Stomach (tissue), 4 donors: ENCODE measurements around the gene POLR3B.

Experiments
- EP300 ChIP-seq: sonication (generic); formaldehyde crosslinking; IDR thresholded peaks from one replicate; pipeline ENCODE4 v1.6.1; 2017; ENCODE audit warnings: antibody characterized with exemption
- POLR2A ChIP-seq, 4 donors: fragments of 450-650 bp; IDR thresholded peaks; one replicate each; pipeline ENCODE4 v1.6.1; 2016; ENCODE audit warnings: antibody characterized with exemption in 4 of 4, control low read depth in 2 of 4, mild to moderate bottlenecking in 1 of 4, moderate library complexity in 1 of 4
- POLR2AphosphoS5 ChIP-seq, 3 donors: sonication (generic); formaldehyde crosslinking; IDR thresholded peaks; one replicate each; pipeline ENCODE4 v1.6.1; 2016; ENCODE audit warnings: antibody characterized with exemption in 3 of 3
- TF ChIP-seq, protein P1 (sequence below), 7 experiments: fragments of 450-650 bp in 4 of 7; fragments of 200-600 bp in 3 of 7; sonication (generic) in 3 of 7; IDR thresholded peaks; one replicate each; pipeline ENCODE4 v1.5.1; 2016 to 2019; ENCODE audit warnings: antibody characterized with exemption in 7 of 7, control low read depth in 2 of 7, mild to moderate bottlenecking in 1 of 7

DNA sequence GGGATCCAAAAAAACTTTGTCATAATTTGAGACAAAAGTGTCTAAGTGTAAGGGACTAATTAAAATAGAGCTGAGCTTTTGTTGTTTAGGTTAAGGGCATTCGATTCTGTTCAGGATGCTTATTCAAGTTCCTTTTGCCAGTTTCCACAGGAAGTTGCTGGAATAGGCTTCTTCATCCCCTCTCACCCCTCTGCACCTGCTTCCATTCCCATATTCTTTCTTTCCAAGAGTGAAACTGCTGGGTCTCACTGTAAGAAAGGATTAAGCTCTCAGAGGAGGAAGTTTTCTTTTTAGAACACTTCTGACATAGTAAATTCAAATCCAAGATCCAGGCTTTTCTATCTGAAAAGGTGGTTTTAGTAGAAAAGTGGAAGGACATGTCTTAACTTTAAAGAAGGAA is 61.4 kb downstream of the POLR3B start:
- TF ChIP-seq EP300, result no peak
- TF ChIP-seq, protein P1, sequence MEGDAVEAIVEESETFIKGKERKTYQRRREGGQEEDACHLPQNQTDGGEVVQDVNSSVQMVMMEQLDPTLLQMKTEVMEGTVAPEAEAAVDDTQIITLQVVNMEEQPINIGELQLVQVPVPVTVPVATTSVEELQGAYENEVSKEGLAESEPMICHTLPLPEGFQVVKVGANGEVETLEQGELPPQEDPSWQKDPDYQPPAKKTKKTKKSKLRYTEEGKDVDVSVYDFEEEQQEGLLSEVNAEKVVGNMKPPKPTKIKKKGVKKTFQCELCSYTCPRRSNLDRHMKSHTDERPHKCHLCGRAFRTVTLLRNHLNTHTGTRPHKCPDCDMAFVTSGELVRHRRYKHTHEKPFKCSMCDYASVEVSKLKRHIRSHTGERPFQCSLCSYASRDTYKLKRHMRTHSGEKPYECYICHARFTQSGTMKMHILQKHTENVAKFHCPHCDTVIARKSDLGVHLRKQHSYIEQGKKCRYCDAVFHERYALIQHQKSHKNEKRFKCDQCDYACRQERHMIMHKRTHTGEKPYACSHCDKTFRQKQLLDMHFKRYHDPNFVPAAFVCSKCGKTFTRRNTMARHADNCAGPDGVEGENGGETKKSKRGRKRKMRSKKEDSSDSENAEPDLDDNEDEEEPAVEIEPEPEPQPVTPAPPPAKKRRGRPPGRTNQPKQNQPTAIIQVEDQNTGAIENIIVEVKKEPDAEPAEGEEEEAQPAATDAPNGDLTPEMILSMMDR (IDR thresholded peaks at IDR 0.05), result no peak
- TF ChIP-seq POLR2AphosphoS5 (IDR thresholded peaks at IDR 0.05), result no peak
- no peak for TF ChIP-seq POLR2A (IDR thresholded peaks at IDR 0.05)
